HK-2 (cell line): ENCODE results near the gene PHOX2B.
"Not testable (repeated sequence)": the region's sequence is repeated elsewhere in the genome, so short reads cannot be mapped to it uniquely, and the experiment has no call there.

ENCODE experiments used
- DNase-seq: peaks from one replicate; pipeline ENCODE4 v3.0.0-alpha.2; 2018; ENCODE audit not compliant: unreplicated experiment

Gene PHOX2B

GRCh38 chr4:41748074-41748570, 403 bp downstream of the PHOX2B start:
- DNase-seq: no peak

DNA sequence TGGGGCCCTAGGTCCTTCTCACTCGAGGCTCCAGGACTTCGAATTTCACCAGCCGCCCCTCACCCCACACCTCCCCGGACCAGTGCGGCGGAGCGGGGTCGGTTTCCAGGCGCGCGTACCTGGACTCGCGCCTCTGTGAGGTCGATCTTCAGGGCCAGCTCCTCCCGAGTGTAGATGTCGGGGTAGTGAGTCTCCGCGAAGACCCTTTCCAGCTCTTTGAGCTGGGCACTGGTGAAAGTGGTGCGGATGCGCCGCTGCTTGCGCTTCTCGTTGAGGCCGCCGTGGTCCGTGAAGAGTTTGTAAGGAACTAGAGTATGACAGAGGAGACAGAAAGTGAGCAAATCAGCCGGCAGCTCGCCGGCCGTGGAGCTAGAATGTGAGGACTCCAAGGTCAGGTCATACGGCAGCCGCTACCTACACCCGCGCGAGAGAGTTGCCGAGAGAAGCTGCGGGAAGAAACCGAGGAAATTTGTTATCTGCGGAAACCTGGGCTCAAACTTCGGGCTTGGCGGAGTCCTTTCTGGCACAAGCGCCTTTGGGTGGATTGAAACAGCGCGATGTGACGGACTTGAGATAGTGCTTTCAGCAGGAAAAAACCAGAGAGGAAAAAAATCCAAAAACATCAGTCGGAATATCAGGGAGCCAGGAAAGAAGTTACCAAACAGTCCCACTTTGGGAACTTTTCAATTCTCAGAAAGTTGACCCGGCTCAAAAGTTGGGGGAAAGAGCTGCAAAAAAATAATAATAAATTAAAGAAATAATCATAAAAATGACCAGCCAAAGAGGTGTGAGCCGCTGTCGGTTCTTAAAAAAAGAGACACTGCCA, 1.1 kb downstream of the PHOX2B start:
- no peak for DNase-seq

DNA sequence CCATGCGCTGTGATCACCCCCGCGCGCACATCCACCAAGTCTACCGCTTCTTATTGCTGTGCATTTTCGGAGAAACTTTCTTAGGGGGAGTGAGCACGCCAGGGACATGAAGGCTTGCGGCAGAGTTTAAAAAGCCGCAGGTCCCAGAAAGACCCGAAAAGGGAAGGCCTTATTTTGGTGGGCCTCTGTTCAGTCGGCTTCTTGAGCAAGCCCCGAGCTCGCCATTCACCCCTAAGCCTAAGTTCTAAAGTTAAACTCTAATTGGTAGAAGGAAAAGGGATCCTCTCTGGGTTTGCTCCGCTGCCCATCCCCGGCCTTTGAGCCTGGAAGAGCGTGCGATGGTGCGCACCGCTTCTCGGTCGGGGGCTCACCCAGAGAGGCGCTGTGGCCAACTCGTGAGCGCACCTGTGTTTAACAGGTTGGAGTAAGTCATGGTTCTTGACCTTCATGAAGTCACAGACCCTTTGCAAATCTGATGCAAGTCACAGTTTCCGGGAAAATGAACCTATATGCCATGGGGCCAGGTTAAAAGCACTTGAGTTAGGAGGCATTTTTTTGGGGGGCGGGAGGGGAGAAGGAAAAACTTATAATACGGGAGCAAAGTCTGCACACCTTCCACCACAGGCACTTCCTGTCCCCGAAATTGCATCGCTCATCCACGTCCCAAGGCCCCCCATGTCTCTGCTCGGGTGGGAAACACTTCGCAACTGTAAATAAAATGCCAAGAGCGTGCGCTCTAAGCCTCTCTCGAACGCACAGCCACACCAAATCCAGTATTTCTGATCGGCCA, 1.9 kb downstream of the PHOX2B start:
- no peak for DNase-seq

DNA sequence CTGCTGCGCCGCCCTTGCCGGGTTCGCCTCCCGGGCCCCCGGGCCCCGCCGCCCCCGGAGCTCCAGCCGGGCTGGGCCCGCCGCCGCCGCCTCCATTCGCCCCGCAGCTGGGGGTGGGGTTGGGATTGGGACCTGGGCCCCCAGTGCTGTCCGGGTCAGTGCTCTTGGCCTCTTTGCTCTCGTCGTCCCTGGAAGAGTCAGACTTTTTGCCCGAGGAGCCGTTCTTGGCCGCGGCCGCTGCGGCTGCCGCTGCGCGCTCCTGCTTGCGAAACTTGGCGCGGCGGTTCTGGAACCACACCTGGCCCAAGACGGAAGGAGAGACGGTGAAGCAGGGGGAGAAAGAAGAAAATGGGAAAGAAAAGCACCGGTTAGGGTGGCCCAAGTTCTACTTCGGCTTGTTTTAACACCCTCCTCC, 2.5 kb downstream of the PHOX2B start:
- DNase-seq: no peak

GRCh38 chr4:41745292-41746024, 3.1 kb downstream of the PHOX2B start:
- no peak for DNase-seq

- no peak for DNase-seq
Measured at GRCh38 chr4:41744572-41745291, 3.8 kb downstream of the PHOX2B start.

- no peak for DNase-seq
Measured at GRCh38 chr4:41741354-41741753, 7.2 kb downstream of the PHOX2B start.

DNA sequence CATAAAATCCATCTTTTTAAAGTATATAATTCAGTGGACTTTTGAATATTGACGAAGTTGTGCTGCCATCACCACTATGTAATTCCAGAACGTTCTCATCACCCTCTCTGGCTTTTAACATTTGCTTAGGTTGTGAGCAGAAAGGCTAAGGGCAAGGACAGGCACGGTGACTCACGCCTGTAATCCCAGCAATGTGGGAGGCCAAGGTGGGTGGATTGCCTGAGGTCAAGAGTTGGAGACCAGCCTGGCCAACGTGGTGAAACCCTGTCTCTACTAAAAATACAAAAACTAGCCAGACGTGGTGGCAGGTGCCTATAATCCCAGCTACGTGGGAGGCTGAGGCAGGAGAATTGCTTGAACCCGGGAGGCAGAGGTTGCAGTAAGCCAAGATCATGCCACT, 11.0 kb downstream of the PHOX2B start:
- not testable (repeated sequence) for DNase-seq

- DNase-seq: no peak
Measured at GRCh38 chr4:41734371-41734770, 14.2 kb downstream of the PHOX2B start.

- no peak for DNase-seq
Measured at GRCh38 chr4:41731569-41732126, 16.9 kb downstream of the PHOX2B start.

DNA sequence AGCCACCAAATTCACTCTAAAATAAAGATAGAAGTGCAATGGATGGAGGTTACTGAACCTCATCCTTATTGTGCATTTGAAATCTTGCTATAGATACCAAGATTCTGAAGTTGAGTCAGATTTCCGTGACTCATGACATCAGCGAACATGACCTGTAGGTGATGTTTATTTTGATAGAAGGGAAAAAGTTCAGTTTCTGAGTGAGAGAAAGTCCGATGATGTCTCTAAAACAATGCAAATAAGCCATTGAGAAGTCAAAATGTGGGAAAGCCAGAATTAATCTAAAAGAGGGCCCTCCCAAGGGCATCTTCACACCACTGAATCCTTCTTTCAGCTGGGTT, 20.0 kb downstream of the PHOX2B start:
- no peak for DNase-seq

- DNase-seq: no peak
Measured at GRCh38 chr4:41727861-41728572, 20.5 kb downstream of the PHOX2B start.

GRCh38 chr4:41725254-41725653, 23.3 kb downstream of the PHOX2B start:
- DNase-seq: no peak

DNA sequence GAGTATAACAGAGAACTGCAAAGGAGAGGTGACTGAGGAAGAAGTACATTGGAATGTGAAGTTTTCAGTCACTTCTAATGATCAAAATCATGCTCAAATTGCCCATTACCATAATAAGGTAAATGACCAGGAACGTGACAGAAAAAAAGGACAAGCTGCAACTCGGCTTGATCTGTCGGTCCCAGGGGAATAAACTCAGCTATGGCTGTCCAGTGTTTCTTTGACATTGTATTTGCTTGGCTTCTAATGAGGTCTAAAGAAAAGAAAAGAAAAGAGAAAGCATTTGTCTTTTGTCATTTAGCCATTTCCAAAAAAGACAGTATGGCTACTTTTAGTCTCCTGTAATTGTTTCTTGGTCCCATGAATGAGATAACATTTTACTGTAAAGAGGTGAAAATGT, 25.2 kb downstream of the PHOX2B start:
- DNase-seq: no peak

DNA sequence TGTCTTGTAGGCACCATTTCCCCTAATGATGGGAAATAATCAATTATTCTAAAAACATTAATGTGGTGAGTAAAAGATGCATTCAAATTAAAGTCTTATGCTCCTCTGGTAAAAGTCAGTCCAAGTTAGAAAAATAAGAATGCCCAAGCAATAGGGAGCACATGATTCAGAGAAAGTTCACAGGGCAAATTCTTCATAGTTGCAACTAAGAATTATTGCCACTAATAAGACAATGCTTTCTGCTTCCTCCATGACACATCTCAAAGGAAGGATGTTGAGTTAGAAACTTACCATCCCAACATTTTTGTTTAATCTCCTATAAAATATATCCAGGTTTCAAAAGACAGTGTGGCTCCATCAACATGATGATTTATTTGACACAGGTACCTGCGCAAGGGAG, 26.3 kb downstream of the PHOX2B start:
- DNase-seq: no peak

- no peak for DNase-seq
Measured at GRCh38 chr4:41719417-41719816, 29.1 kb downstream of the PHOX2B start.

GRCh38 chr4:41718907-41719306, 29.6 kb downstream of the PHOX2B start:
- no peak for DNase-seq

DNA sequence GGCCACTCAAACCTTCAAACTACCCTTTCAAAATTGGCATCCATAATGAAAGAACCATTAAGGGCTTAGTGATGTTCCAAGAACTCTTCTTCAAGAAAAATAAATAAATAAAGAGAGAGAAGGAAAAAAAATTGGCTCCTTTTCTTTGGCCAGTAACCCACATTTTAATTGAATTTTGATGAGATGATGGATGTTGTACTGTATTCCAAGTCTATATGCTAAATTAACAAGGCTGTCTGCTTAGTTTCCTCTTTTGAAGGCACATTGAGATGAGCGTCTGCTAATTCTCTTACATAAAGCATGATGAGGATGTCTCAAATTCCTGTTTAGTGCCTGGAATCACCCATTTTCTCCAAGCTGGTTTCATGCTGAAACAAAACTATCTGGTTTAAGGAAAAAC, 33.4 kb downstream of the PHOX2B start:
- no peak for DNase-seq

DNA sequence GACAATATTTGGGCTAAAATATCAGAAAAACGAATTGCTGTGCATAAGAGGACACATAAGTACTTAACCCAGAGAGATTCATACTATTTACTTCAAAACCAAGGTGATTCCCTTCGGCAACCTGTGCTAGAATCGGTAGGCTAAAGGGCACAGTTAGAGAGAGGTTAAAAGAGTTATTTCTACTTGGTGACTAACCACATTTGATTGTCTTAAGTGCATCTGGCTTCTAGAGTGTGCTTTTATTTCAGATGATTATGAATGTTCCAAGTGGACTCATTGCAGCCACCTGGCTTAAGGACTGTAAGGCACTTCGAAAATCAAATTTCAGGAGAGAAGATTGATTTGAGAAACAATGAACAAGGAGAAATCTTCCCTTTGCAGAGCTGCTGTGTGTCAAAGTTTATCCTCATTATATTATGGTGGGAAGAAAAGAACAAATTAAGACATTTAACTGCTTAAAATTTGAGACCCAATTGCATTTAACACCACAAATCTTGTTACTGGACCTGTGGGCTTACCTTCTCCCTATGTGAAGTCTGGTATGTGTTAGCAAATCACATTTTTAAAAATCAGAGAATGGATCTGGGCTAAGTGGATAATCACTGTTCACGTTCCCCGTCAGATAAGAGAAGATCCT, 34.0 kb downstream of the PHOX2B start:
- DNase-seq: no peak

DNA sequence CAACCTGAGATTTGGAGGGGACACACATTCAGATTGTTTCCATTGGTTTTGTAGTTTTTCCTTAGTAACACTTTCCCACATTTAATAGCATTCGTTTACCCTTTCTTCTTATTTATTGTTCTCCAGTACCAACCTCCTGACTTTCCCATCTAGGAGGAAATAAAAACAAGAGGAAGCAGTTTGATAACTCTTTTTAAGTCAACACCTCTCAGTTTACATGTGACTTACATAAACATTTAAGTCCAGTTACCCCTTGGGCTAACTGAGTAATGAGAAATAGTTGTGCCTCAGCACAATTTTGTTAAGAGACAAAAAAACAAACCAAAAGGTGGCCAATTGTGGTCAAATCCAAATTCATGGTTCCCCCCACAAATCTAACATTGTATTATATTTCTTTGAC, 34.8 kb downstream of the PHOX2B start:
- DNase-seq: no peak
